GM12878 (cell line): ENCODE results near the gene ZNF148. TPM values are rescaled to one million over a fixed set of nuclear protein-coding genes. Genes with fewer than 3 reads are reported as not detected.
A peak's percentile ranks its signal among the peaks of the same experiment; 100 is the strongest.

ENCODE experiments used
- ATF2 ChIP-seq: IDR thresholded peaks from 2 replicates; pipeline ENCODE4 v1.6.1; 2012; ENCODE audit warnings: low read length, inconsistent platforms
- CBX3 ChIP-seq: fragments of 200-600 bp; sonication (generic); IDR thresholded peaks from 2 replicates; pipeline ENCODE4 v1.6.1; 2016; ENCODE audit warnings: low read depth, borderline replicate concordance
- CHD2 ChIP-seq: IDR thresholded peaks from 2 replicates; pipeline ENCODE4 v1.6.1; 2011; ENCODE audit warnings: low read depth, low read length, improper control_type of control experiment, borderline replicate concordance
- E2F8 ChIP-seq: fragments of 450-650 bp; IDR thresholded peaks from 2 replicates; pipeline ENCODE4 v1.6.1; 2018; ENCODE audit warnings: mild to moderate bottlenecking, low read depth, moderate library complexity; ENCODE audit not compliant: partially characterized antibody
- GATAD2B ChIP-seq: fragments of 450-650 bp; conservative IDR thresholded peaks from 2 replicates; pipeline ENCODE4 v1.6.1; 2017; ENCODE audit warnings: low read depth, mild to moderate bottlenecking, moderate library complexity
- HDAC2 ChIP-seq: fragments of 200-600 bp; sonication (generic); IDR thresholded peaks from 2 replicates; pipeline ENCODE4 v1.6.1; 2017
- IKZF1 ChIP-seq: fragments of 450-650 bp; conservative IDR thresholded peaks from 2 replicates; pipeline ENCODE4 v1.6.1; 2017; ENCODE audit warnings: antibody characterized with exemption, mild to moderate bottlenecking
- IKZF2 ChIP-seq, 2 experiments: fragments of 450-650 bp; IDR thresholded peaks; 2 replicates each; pipeline ENCODE4 v1.6.1; 2017; ENCODE audit warnings: mild to moderate bottlenecking in 2 of 2, moderate library complexity in 2 of 2
- MAX ChIP-seq: IDR thresholded peaks from 2 replicates; pipeline ENCODE4 v1.6.1; 2012; ENCODE audit warnings: low read depth, low read length, improper control_type of control experiment
- MEF2A ChIP-seq: IDR thresholded peaks from 2 replicates; pipeline ENCODE4 v1.6.1; 2011; ENCODE audit warnings: low read depth, mild to moderate bottlenecking, low read length, moderate library complexity; ENCODE audit not compliant: insufficient read depth
- MEF2B ChIP-seq: fragments of 450-650 bp; IDR thresholded peaks from 2 replicates; pipeline ENCODE4 v1.6.1; 2018; ENCODE audit warnings: mild to moderate bottlenecking, moderate library complexity; ENCODE audit not compliant: partially characterized antibody, poor library complexity, severe bottlenecking
- MTA3 ChIP-seq: IDR thresholded peaks from 2 replicates; pipeline ENCODE4 v1.6.1; 2012; ENCODE audit warnings: low read length, inconsistent platforms, borderline replicate concordance
- NFYA ChIP-seq: IDR thresholded peaks from 2 replicates; pipeline ENCODE4 v1.6.1; 2011; ENCODE audit warnings: low read depth, mild to moderate bottlenecking, low read length, improper control_type of control experiment, borderline replicate concordance
- NR2C2 ChIP-seq: IDR thresholded peaks from 2 replicates; pipeline ENCODE4 v1.6.1; 2011; ENCODE audit warnings: borderline replicate concordance, low read depth; ENCODE audit not compliant: control insufficient read depth, insufficient read length
- NRF1 ChIP-seq: conservative IDR thresholded peaks from 2 replicates; pipeline ENCODE4 v1.6.1; 2011; ENCODE audit warnings: mild to moderate bottlenecking, low read depth, low read length, improper control_type of control experiment
- PAX8 ChIP-seq: fragments of 450-650 bp; IDR thresholded peaks from 2 replicates; pipeline ENCODE4 v1.6.1; 2017; ENCODE audit warnings: mild to moderate bottlenecking, moderate library complexity
- POLR2AphosphoS5 ChIP-seq: IDR thresholded peaks from 2 replicates; pipeline ENCODE4 v1.6.1; 2011; ENCODE audit warnings: mild to moderate bottlenecking, low read length, inconsistent platforms
- RAD51 ChIP-seq: fragments of 450-650 bp; IDR thresholded peaks from 2 replicates; pipeline ENCODE4 v1.6.1; 2016; ENCODE audit warnings: moderate library complexity, mild to moderate bottlenecking, inconsistent platforms
- SMAD1 ChIP-seq: fragments of 450-650 bp; IDR thresholded peaks from 2 replicates; pipeline ENCODE4 v1.6.1; 2018; ENCODE audit warnings: mild to moderate bottlenecking, low read depth; ENCODE audit not compliant: partially characterized antibody
- ZNF24 ChIP-seq: fragments of 450-650 bp; IDR thresholded peaks from 2 replicates; pipeline ENCODE4 v1.6.1; 2017; ENCODE audit warnings: antibody characterized with exemption, mild to moderate bottlenecking
- ZSCAN29 ChIP-seq: fragments of 450-650 bp; IDR thresholded peaks from 2 replicates; pipeline ENCODE4 v1.6.1; 2017; ENCODE audit warnings: mild to moderate bottlenecking, moderate library complexity
- polyA plus RNA-seq, 11 experiments: library from polyadenylated mRNA; depleted of rRNA in 4 of 11; unstranded in 6 of 11; stranded (reverse) in 5 of 11; fragments of >200 nt; fragmentation: Nextera tagmentation in 4 of 11; fragmentation: Illumina TruSeq in 1 of 11; extraction: Ambion mirVana in 4 of 11; extraction: Trizol in 1 of 11; gene quantifications; 1 replicate in 1 of 11; 2 replicates in 10 of 11; pipeline versions ENCODE4 v1.2.1 to v1.2.3, GENCODE V29; 2011 to 2016; ENCODE audit warnings: inconsistent platforms in 2 of 11, missing spikeins in 2 of 11, low read depth in 1 of 11
- total RNA-seq, 4 experiments: library from RNA; depleted of rRNA in 3 of 4; stranded (reverse); fragments of >200 nt in 3 of 4; fragmentation: Illumina TruSeq in 1 of 4; extraction: Trizol in 1 of 4; gene quantifications; 2 replicates each; pipeline versions ENCODE4 v1.2.1 to v1.2.3, GENCODE V29; 2013 to 2021
- TF ChIP-seq, protein P1 (sequence below): fragments of 450-650 bp; IDR thresholded peaks from 2 replicates; pipeline ENCODE4 v1.6.1; 2017; ENCODE audit warnings: borderline replicate concordance
- TF ChIP-seq, protein P2 (sequence below): fragments of 450-650 bp; IDR thresholded peaks from 2 replicates; pipeline ENCODE4 v1.6.1; 2017; ENCODE audit warnings: mild to moderate bottlenecking

The ZNF148 gene
- total and polyA plus RNA-seq, 10 of the 15 experiments (the other 5 are each of a cell fraction or from before 2014, with no cell fraction given) = 8.6 to 40.4 (median 26.7) TPM

- no peak for TF ChIP-seq ZNF24
- no peak for TF ChIP-seq PAX8
- TF ChIP-seq MEF2A = no peak
- no peak for TF ChIP-seq NFYA
- no peak for TF ChIP-seq CBX3
- TF ChIP-seq, protein P1, sequence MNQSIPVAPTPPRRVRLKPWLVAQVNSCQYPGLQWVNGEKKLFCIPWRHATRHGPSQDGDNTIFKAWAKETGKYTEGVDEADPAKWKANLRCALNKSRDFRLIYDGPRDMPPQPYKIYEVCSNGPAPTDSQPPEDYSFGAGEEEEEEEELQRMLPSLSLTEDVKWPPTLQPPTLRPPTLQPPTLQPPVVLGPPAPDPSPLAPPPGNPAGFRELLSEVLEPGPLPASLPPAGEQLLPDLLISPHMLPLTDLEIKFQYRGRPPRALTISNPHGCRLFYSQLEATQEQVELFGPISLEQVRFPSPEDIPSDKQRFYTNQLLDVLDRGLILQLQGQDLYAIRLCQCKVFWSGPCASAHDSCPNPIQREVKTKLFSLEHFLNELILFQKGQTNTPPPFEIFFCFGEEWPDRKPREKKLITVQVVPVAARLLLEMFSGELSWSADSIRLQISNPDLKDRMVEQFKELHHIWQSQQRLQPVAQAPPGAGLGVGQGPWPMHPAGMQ = no peak
- no peak for TF ChIP-seq MEF2B
- no peak for TF ChIP-seq MTA3
- no peak for TF ChIP-seq RAD51
- TF ChIP-seq, protein P2, sequence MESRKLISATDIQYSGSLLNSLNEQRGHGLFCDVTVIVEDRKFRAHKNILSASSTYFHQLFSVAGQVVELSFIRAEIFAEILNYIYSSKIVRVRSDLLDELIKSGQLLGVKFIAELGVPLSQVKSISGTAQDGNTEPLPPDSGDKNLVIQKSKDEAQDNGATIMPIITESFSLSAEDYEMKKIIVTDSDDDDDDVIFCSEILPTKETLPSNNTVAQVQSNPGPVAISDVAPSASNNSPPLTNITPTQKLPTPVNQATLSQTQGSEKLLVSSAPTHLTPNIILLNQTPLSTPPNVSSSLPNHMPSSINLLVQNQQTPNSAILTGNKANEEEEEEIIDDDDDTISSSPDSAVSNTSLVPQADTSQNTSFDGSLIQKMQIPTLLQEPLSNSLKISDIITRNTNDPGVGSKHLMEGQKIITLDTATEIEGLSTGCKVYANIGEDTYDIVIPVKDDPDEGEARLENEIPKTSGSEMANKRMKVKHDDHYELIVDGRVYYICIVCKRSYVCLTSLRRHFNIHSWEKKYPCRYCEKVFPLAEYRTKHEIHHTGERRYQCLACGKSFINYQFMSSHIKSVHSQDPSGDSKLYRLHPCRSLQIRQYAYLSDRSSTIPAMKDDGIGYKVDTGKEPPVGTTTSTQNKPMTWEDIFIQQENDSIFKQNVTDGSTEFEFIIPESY = no peak
- no peak for TF ChIP-seq NR2C2
- no peak for TF ChIP-seq POLR2AphosphoS5
- TF ChIP-seq ATF2 = no peak; the same call in 1 of the 2 replicates
- no peak for TF ChIP-seq GATAD2B
- TF ChIP-seq IKZF2 (IDR thresholded peaks at IDR 0.05) = peak in 1 of 2 experiments; percentile 37; a peak in 1 of 4 replicates
- no peak for TF ChIP-seq E2F8
- no peak for TF ChIP-seq HDAC2
- TF ChIP-seq IKZF1 = 0 out of 2 replicates have a peak, but pooled peaks have one; percentile 18
- no peak for TF ChIP-seq NRF1
- no peak for TF ChIP-seq CHD2
- TF ChIP-seq ZSCAN29 = no peak
- TF ChIP-seq MAX = no peak
- no peak for TF ChIP-seq SMAD1
Measured at GRCh38 chr3:125192190-125193035, 182.7 kb downstream of the ZNF148 start (continued).
